ENCODE results near the gene MANSC1. TPM values are rescaled to one million over a fixed set of nuclear protein-coding genes. Genes with fewer than 3 reads are reported as not detected.

Gene MANSC1
- total RNA-seq, 1 experiment from 2014 or later, result 27.5 TPM

GRCh38 chr12:12331244-12331771, 18.7 kb downstream of the MANSC1 start:
- no peak overlapping the region for H3K27ac Mint-ChIP-seq (ENCODE audit: unreplicated experiment)
- CTCF ChIA-PET, result interaction anchor here (0.9 to 4.3 kb wide), 2 partner anchors 11 to 249 kb away, joined by 3 to 21 read pairs; no protein-coding TSS in a partner anchor
- H3K36me3 Mint-ChIP-seq (ENCODE audit: insufficient read depth, unreplicated experiment), result no peaks in the 10 kb centered on the region

GRCh38 chr12:12327802-12328201, 22.2 kb downstream of the MANSC1 start:
- TF ChIP-seq CTCF (IDR thresholded peaks at IDR 0.05; ENCODE audit: insufficient read depth in 1 of 2, low read depth in 1 of 2, low read length in 1 of 2, severe bottlenecking in 1 of 2, unreplicated experiment in 1 of 2), result peak; percentile 83 to 84
- Mint-ChIP-seq H3K4me1 (ENCODE audit: low read depth, unreplicated experiment) (peaks cover 23% of the 10 kb centered on the region), H3K27me3 (ENCODE audit: insufficient read depth, unreplicated experiment) (no peaks in the 10 kb centered on the region), H3K4me3 (ENCODE audit: unreplicated experiment) (no peak overlapping the region), H3K27ac (ENCODE audit: unreplicated experiment) (no peak overlapping the region), H3K36me3 (ENCODE audit: insufficient read depth, unreplicated experiment) (no peaks in the 10 kb centered on the region), H3K9me3 (ENCODE audit: unreplicated experiment) (peaks cover under 1% of the 10 kb centered on the region)
- intact Hi-C loops (cut with micrococcal nuclease; ENCODE audit: unreplicated experiment), result loop anchor here (1.0 kb wide), 2 partner anchors 61 to 246 kb away; partner anchors contain the start of gene LRP6
- BruUV-seq (replicated peaks), result no TSS peak
- no peaks in the 10 kb centered on the region for H3K27me3 ChIP-seq (replicated peaks; ENCODE audit: control insufficient read depth, insufficient read depth, low read length)
- POLR2A ChIA-PET, result interaction anchor here (1.0 to 1.3 kb wide), 2 partner anchors 61 to 257 kb away, joined by 3 to 10 read pairs; partner anchors contain the start of genes BCL2L14 and LRP6
- H3K9me3 ChIP-seq, result no peaks in the 10 kb centered on the region
- CTCF ChIA-PET, result interaction anchor here (1.0 to 2.5 kb wide), 9 partner anchors 22 to 295 kb away, joined by 3 to 19 read pairs (median 5); partner anchors contain the start of genes BCL2L14 and MANSC1
- peaks cover 17% of the 10 kb centered on the region for H3K4me1 ChIP-seq
- no peak overlapping the region for H3K4me3 ChIP-seq (ENCODE audit: low read depth, low read length)
- DNase-seq, result peak in 1 of 2 experiments; percentile 69
- H3K36me3 ChIP-seq (ENCODE audit: control insufficient read depth, insufficient read depth, low read length), result no peaks in the 10 kb centered on the region

More at GRCh38 chr12:12331244-12331771, 18.7 kb downstream of the MANSC1 start:
- Mint-ChIP-seq H3K9me3 (ENCODE audit: unreplicated experiment) (no peaks in the 10 kb centered on the region), H3K4me3 (ENCODE audit: unreplicated experiment) (no peak overlapping the region), H3K4me1 (ENCODE audit: low read depth, unreplicated experiment) (peaks cover 38% of the 10 kb centered on the region), H3K27me3 (ENCODE audit: insufficient read depth, unreplicated experiment) (no peaks in the 10 kb centered on the region)
- Histone ChIP-seq H3K27me3 (replicated peaks; ENCODE audit: control insufficient read depth, insufficient read depth, low read length) (no peaks in the 10 kb centered on the region), H3K4me1 (peaks cover 22% of the 10 kb centered on the region), H3K4me3 (ENCODE audit: low read depth, low read length) (no peak overlapping the region), H3K36me3 (ENCODE audit: control insufficient read depth, insufficient read depth, low read length) (no peaks in the 10 kb centered on the region), H3K9me3 (no peaks in the 10 kb centered on the region)
- intact Hi-C loops (cut with micrococcal nuclease; ENCODE audit: unreplicated experiment), result no loop called here
- no peak for TF ChIP-seq CTCF (IDR thresholded peaks at IDR 0.05; ENCODE audit: insufficient read depth in 1 of 2, low read depth in 1 of 2, low read length in 1 of 2, severe bottlenecking in 1 of 2, unreplicated experiment in 1 of 2)
- POLR2A ChIA-PET, result no interaction called here
- BruUV-seq (replicated peaks), result no TSS peak
- DNase-seq, result no peak

GRCh38 chr12:12326262-12326661, 23.8 kb downstream of the MANSC1 start:
- H3K27ac Mint-ChIP-seq (ENCODE audit: unreplicated experiment), result no peak overlapping the region
- no peaks in the 10 kb centered on the region for H3K27me3 Mint-ChIP-seq (ENCODE audit: insufficient read depth, unreplicated experiment)
- H3K36me3 Mint-ChIP-seq (ENCODE audit: insufficient read depth, unreplicated experiment), result peaks cover 11% of the 10 kb centered on the region
- H3K27me3 ChIP-seq (replicated peaks; ENCODE audit: control insufficient read depth, insufficient read depth, low read length), result no peaks in the 10 kb centered on the region
- intact Hi-C loops (cut with micrococcal nuclease; ENCODE audit: unreplicated experiment), result no loop called here
- ChIA-PET POLR2A (no interaction called here), CTCF (interaction anchor here (0.6 kb wide), 1 partner anchor 186 kb away, joined by 6 read pairs; no protein-coding TSS in a partner anchor)
- H3K9me3 ChIP-seq, result peaks cover 4% of the 10 kb centered on the region; the same call in 1 of the 2 replicates
- BruUV-seq (replicated peaks), result no TSS peak
- no peak overlapping the region for H3K4me3 Mint-ChIP-seq (ENCODE audit: unreplicated experiment)
- H3K4me1 ChIP-seq, result peaks cover 10% of the 10 kb centered on the region
- TF ChIP-seq CTCF (IDR thresholded peaks at IDR 0.05; ENCODE audit: insufficient read depth in 1 of 2, low read depth in 1 of 2, low read length in 1 of 2, severe bottlenecking in 1 of 2, unreplicated experiment in 1 of 2), result no peak
- peaks cover 11% of the 10 kb centered on the region for H3K9me3 Mint-ChIP-seq (ENCODE audit: unreplicated experiment)
- DNase-seq, result peak in 1 of 2 experiments; percentile 17
- H3K4me1 Mint-ChIP-seq (ENCODE audit: low read depth, unreplicated experiment), result peaks cover 24% of the 10 kb centered on the region
- H3K36me3 ChIP-seq (ENCODE audit: control insufficient read depth, insufficient read depth, low read length), result no peaks in the 10 kb centered on the region
- H3K4me3 ChIP-seq (ENCODE audit: low read depth, low read length), result no peak overlapping the region

Data from Caco-2 (cell line).